IMR-90 (cell line): ENCODE measurements around the gene ATP2B2. TPM values are rescaled to one million over a fixed set of nuclear protein-coding genes. Genes with fewer than 3 reads are reported as not detected.

Experiments used
- ATAC-seq: fragments of 200-7000 bp; cut with Tn5 transposase; 2 replicates; pipeline ENCODE4 v1.9.1; 2020; ENCODE audit warnings: low read depth, mild to moderate bottlenecking, moderate library complexity
- BruUV-seq: library from RNA; stranded (reverse); fragments of 400-500 nt; replicated peaks from 2 replicates; lab custom pipeline; 2021; lab: Mats Ljungman, UMichigan
- CTCF ChIA-PET: fragments of 300-600 bp; formaldehyde crosslinking; extraction: SDS; loops from one replicate; lab custom pipeline; 2021; ENCODE audit warnings: antibody characterized with exemption; lab: Yijun Ruan, JAX
- POLR2A ChIA-PET: fragments of 300-600 bp; sonication (Branson Sonifier 250); formaldehyde crosslinking; loops from one replicate; lab custom pipeline; 2022; ENCODE audit warnings: antibody characterized with exemption; ENCODE audit not compliant: unreplicated experiment; lab: Charles Lee
- DNase-seq: peaks from one replicate; pipeline ENCODE4 v3.0.0; 2013
- H2AFZ ChIP-seq: replicated peaks from 2 replicates; pipeline ENCODE3; 2013; ENCODE audit warnings: low read length, mild to moderate bottlenecking; ENCODE audit not compliant: poor library complexity
- H2AK5ac ChIP-seq: 2 replicates; pipeline ENCODE4 v1.6.1; 2013; ENCODE audit warnings: low read depth, low read length, inconsistent platforms
- H2AK9ac ChIP-seq: replicated peaks from 2 replicates; pipeline ENCODE3; 2013; ENCODE audit warnings: mild to moderate bottlenecking, low read depth, low read length, moderate library complexity; ENCODE audit not compliant: poor library complexity
- H2BK120ac ChIP-seq: 2 replicates; pipeline ENCODE4 v1.6.1; 2013; ENCODE audit warnings: low read depth, low read length, inconsistent platforms
- H2BK15ac ChIP-seq: 3 replicates; pipeline ENCODE4 v1.6.1; 2013; ENCODE audit warnings: low read depth, low read length, inconsistent platforms
- H2BK20ac ChIP-seq: 2 replicates; pipeline ENCODE4 v1.6.1; 2013; ENCODE audit warnings: low read depth, mild to moderate bottlenecking, inconsistent platforms, low read length, moderate library complexity
- H2BK5ac ChIP-seq: 2 replicates; pipeline ENCODE4 v1.6.1; 2013; ENCODE audit warnings: mild to moderate bottlenecking, low read depth, low read length, inconsistent platforms; ENCODE audit not compliant: poor library complexity, severe bottlenecking
- H3K14ac ChIP-seq: replicated peaks from 2 replicates; pipeline ENCODE4 v1.6.1; 2013; ENCODE audit warnings: low read depth, low read length, inconsistent platforms
- H3K18ac ChIP-seq: 2 replicates; pipeline ENCODE4 v1.6.1; 2013; ENCODE audit warnings: low read depth, low read length, control low read depth
- H3K23ac ChIP-seq: 2 replicates; pipeline ENCODE4 v1.6.1; 2013; ENCODE audit warnings: low read depth, low read length, inconsistent platforms
- H3K27ac ChIP-seq: 2 replicates; pipeline ENCODE4 v1.5.1; 2013; ENCODE audit warnings: mild to moderate bottlenecking, control low read depth, low read length; ENCODE audit not compliant: insufficient read depth
- H3K27me3 ChIP-seq: 2 replicates; pipeline ENCODE4 v1.6.1; 2013; ENCODE audit warnings: low read length; ENCODE audit not compliant: control insufficient read depth, insufficient read depth
- H3K36me3 ChIP-seq: 2 replicates; pipeline ENCODE4 v1.6.1; 2013; ENCODE audit warnings: low read length, mixed read lengths; ENCODE audit not compliant: control insufficient read depth, insufficient read depth
- H3K4ac ChIP-seq: 2 replicates; pipeline ENCODE4 v1.6.1; 2013; ENCODE audit warnings: low read depth, low read length, inconsistent platforms
- H3K4me1 ChIP-seq: 2 replicates; pipeline ENCODE4 v1.6.1; 2013; ENCODE audit warnings: low read length, mixed read lengths; ENCODE audit not compliant: control insufficient read depth, insufficient read depth
- H3K4me2 ChIP-seq: 2 replicates; pipeline ENCODE4 v1.6.1; 2013; ENCODE audit warnings: low read depth, mild to moderate bottlenecking, control low read depth, low read length, moderate library complexity
- H3K4me3 ChIP-seq: 2 replicates; pipeline ENCODE4 v1.5.1; 2013; ENCODE audit warnings: low read depth, mild to moderate bottlenecking, control low read depth, low read length, moderate library complexity; ENCODE audit not compliant: insufficient read depth
- H3K56ac ChIP-seq: 2 replicates; pipeline ENCODE4 v1.6.1; 2013; ENCODE audit warnings: low read length, inconsistent platforms; ENCODE audit not compliant: insufficient read depth; ENCODE audit errors: extremely low read depth
- H3K79me1 ChIP-seq, 2 experiments: 2 replicates each; pipeline ENCODE4 v1.6.1; 2013; ENCODE audit warnings: low read length in 2 of 2, inconsistent platforms in 1 of 2, low read depth in 1 of 2
- H3K9ac ChIP-seq: 2 replicates; pipeline ENCODE4 v1.6.1; 2013; ENCODE audit warnings: low read depth, low read length, control low read depth
- H3K9me1 ChIP-seq: 2 replicates; pipeline ENCODE4 v1.6.1; 2013; ENCODE audit warnings: low read length, inconsistent platforms; ENCODE audit not compliant: insufficient read depth
- H3K9me3 ChIP-seq: 2 replicates; pipeline ENCODE4 v1.6.1; 2013; ENCODE audit warnings: low read length; ENCODE audit not compliant: control insufficient read depth, insufficient read depth
- H4K20me1 ChIP-seq: 2 replicates; pipeline ENCODE4 v1.6.1; 2013; ENCODE audit warnings: low read length, inconsistent platforms; ENCODE audit not compliant: insufficient read depth
- H4K5ac ChIP-seq: 2 replicates; pipeline ENCODE4 v1.6.1; 2013; ENCODE audit warnings: mild to moderate bottlenecking, low read depth, low read length, control low read depth
- H4K8ac ChIP-seq, 2 experiments: 2 replicates each; pipeline ENCODE4 v1.6.1; 2013; ENCODE audit warnings: low read depth in 2 of 2, low read length in 2 of 2, control low read depth in 1 of 2, inconsistent platforms in 1 of 2
- H4K91ac ChIP-seq: 2 replicates; pipeline ENCODE4 v1.6.1; 2013; ENCODE audit warnings: low read depth, low read length, inconsistent platforms; ENCODE audit not compliant: insufficient read depth
- CEBPB ChIP-seq: IDR thresholded peaks from 2 replicates; pipeline ENCODE4 v1.6.1; 2012; ENCODE audit warnings: low read depth, low read length, improper control_type of control experiment
- FOS ChIP-seq: fragments of 150-350 bp; IDR thresholded peaks from 2 replicates; pipeline ENCODE4 v1.6.1; 2016; ENCODE audit warnings: low read depth, low read length
- MAZ ChIP-seq: IDR thresholded peaks from 2 replicates; pipeline ENCODE4 v1.6.1; 2012; ENCODE audit warnings: low read depth, mild to moderate bottlenecking, low read length, improper control_type of control experiment, moderate library complexity, borderline replicate concordance
- RFX5 ChIP-seq: IDR thresholded peaks from 2 replicates; pipeline ENCODE4 v1.8.0; 2012; ENCODE audit warnings: low read depth, mild to moderate bottlenecking, low read length, moderate library complexity
- SMC3 ChIP-seq: fragments of 150-350 bp; IDR thresholded peaks from 2 replicates; pipeline ENCODE4 v1.6.1; 2016; ENCODE audit warnings: low read depth, mild to moderate bottlenecking, antibody characterized with exemption, low read length, moderate library complexity
- whole genome bisulfite sequencing, 2 experiments: methylation state at CpG; one replicate each; pipeline versions ENCODE4 v1.1.5 to v1.1.7; 2013; ENCODE audit warnings: missing lambda C conversion rate in 2 of 2; ENCODE audit not compliant: insufficient read length in 1 of 2; ENCODE audit errors: extremely low coverage in 2 of 2; 5-methylcytosine and 5-hydroxymethylcytosine counted together
- dilution Hi-C: fragments of 300-500 bp; cut with HindIII; formaldehyde crosslinking; loops from one replicate; pipeline ENCODE4 v1.14.3; 2018; ENCODE audit warnings: low sequenced_read_pairs; ENCODE audit not compliant: unreplicated experiment
- in situ Hi-C: fragments of 300-500 bp; cut with MboI; formaldehyde crosslinking; loops from 3 replicates; pipeline ENCODE4 v1.14.3; 2019; ENCODE audit warnings: low sequenced_read_pairs, inconsistent platforms, mixed read lengths
- intact Hi-C: fragments of 100-400 bp; cut with micrococcal nuclease; formaldehyde crosslinking; loops from 2 replicates; pipeline ENCODE4 v1.10.0; 2022
- polyA plus RNA-seq, 3 experiments: library from polyadenylated mRNA; depleted of rRNA; stranded (reverse); fragments of >200 nt; gene quantifications; 2 replicates each; pipeline ENCODE4 v1.2.3, GENCODE V29; 2012; ENCODE audit warnings: low replicate concordance in 1 of 3
- total RNA-seq: library from RNA; depleted of rRNA; stranded (reverse); fragments of >200 nt; gene quantifications from 2 replicates; pipeline ENCODE4 v1.2.3, GENCODE V29; 2012
- TF ChIP-seq, protein P1 (sequence below): fragments of 150-350 bp; IDR thresholded peaks from 2 replicates; pipeline ENCODE4 v1.6.1; 2016; ENCODE audit warnings: low read depth, mild to moderate bottlenecking, low read length, moderate library complexity, borderline replicate concordance

Gene ATP2B2
- total and polyA plus RNA-seq, 2 of the 4 experiments (the other 2 are of a cell fraction), result under 0.01 to 0.02 TPM

DNA sequence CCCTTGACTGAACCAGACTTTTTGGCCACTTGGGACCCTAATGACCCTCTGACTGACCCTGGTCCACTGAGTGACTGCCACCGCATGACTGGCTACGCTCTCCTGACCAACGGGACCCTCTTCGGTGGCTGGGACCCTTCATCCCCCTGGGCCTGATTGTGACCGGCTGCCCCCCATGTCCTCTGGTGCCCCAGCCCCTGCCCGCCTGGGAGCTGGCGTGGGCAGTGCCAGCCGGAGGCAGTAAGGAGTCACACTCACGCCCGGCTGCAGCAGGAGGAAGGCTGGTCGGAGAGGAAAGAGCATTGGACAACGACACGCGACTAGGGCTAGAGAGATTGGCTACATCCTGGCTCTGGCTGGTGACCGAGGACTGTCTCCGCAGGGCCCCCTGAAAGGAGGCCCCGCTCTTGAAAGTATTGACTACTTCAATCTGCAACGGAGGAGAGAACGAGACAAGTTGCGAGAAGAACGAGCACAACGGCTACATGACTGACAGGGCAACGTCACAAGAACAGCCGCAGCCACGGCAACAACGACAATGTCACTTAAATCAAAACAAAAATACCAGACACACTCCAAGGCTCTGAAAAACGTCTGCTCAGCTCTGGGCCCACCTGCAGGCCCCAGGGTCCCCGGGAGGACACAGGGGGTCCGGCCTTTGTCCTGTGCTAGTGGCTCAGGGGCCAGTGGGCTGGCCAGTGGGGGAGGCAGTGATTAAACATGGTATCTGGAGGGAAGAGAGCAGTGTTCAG, 169.3 kb downstream of the ATP2B2 start:
- BruUV-seq, result no TSS peak
- Histone ChIP-seq H2AK9ac (no peak overlapping the region), H4K5ac (no peak overlapping the region), H3K4me2 (no peak overlapping the region), H3K27me3 (peaks cover 50% of the 10 kb centered on the region), H3K14ac (no peak overlapping the region), H3K56ac (no peak overlapping the region), H3K36me3 (no peaks in the 10 kb centered on the region), H3K9me3 (no peaks in the 10 kb centered on the region), H3K27ac (no peak overlapping the region), H3K4ac (no peak overlapping the region), H2BK20ac (no peak overlapping the region), H2BK15ac (no peak overlapping the region), H3K79me1 (no peaks in the 10 kb centered on the region), H3K9me1 (peaks cover 3% of the 10 kb centered on the region; the same call in 1 of the 2 replicates), H2BK5ac (no peak overlapping the region), H3K4me1 (no peaks in the 10 kb centered on the region), H2AK5ac (no peak overlapping the region), H3K18ac (no peak overlapping the region), H4K8ac (no peak overlapping the region), H3K23ac (no peak overlapping the region), H2AFZ (no peak overlapping the region), H4K91ac (no peak overlapping the region), H3K9ac (no peak overlapping the region), H3K4me3 (no peak overlapping the region), H4K20me1 (no peaks in the 10 kb centered on the region), H2BK120ac (no peak overlapping the region)
- TF ChIP-seq RFX5 (no peak), SMC3 (no peak), MAZ (no peak), CEBPB (no peak), FOS (no peak)
- TF ChIP-seq, protein P1, sequence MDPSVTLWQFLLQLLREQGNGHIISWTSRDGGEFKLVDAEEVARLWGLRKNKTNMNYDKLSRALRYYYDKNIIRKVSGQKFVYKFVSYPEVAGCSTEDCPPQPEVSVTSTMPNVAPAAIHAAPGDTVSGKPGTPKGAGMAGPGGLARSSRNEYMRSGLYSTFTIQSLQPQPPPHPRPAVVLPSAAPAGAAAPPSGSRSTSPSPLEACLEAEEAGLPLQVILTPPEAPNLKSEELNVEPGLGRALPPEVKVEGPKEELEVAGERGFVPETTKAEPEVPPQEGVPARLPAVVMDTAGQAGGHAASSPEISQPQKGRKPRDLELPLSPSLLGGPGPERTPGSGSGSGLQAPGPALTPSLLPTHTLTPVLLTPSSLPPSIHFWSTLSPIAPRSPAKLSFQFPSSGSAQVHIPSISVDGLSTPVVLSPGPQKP, result no peak
- in situ Hi-C loops (no loop called here), dilution Hi-C loops (no loop called here), intact Hi-C loops (no loop called here)
- DNase-seq (no peak), ATAC-seq (no peak)
- 82% methylated on average over 15 of the region's 29 CpGs; no CpG with 5 or more reads in 1 of the 2 experiments for WGBS, 2 experiments
- POLR2A ChIA-PET, result no interaction called here
- CTCF ChIA-PET, result no interaction called here
